H9 (cell line): Measurements from ENCODE around the gene ITPR1. TPM values are rescaled to one million over a fixed set of nuclear protein-coding genes. Genes with fewer than 3 reads are reported as not detected.

Experiments used
- DNase-seq: peaks from one replicate; pipeline ENCODE4 v3.0.0-alpha.2; 2017
- H2AFZ ChIP-seq: one replicate; pipeline ENCODE4 v1.6.1; 2013; ENCODE audit warnings: mild to moderate bottlenecking, low read length, control low read depth, moderate library complexity
- H2AK5ac ChIP-seq: 2 replicates; pipeline ENCODE4 v1.6.1; 2013; ENCODE audit warnings: low read length, control low read depth, mixed read lengths; ENCODE audit not compliant: insufficient read length
- H2BK120ac ChIP-seq: one replicate; pipeline ENCODE4 v1.6.1; 2013; ENCODE audit warnings: low read depth, mild to moderate bottlenecking, low read length, control low read depth, inconsistent platforms; ENCODE audit not compliant: poor library complexity, severe bottlenecking
- H2BK12ac ChIP-seq: 2 replicates; pipeline ENCODE4 v1.6.1; 2013; ENCODE audit warnings: low read length, control low read depth, mixed read lengths, low read depth; ENCODE audit not compliant: insufficient read length
- H2BK15ac ChIP-seq: 2 replicates; pipeline ENCODE4 v1.6.1; 2013; ENCODE audit warnings: low read depth, low read length, control low read depth
- H2BK20ac ChIP-seq: one replicate; pipeline ENCODE4 v1.6.1; 2013; ENCODE audit warnings: low read depth, mild to moderate bottlenecking, low read length, control low read depth, inconsistent platforms; ENCODE audit not compliant: poor library complexity, severe bottlenecking
- H2BK5ac ChIP-seq: 2 replicates; pipeline ENCODE4 v1.6.1; 2013; ENCODE audit warnings: low read length, control low read depth, mixed read lengths; ENCODE audit not compliant: insufficient read length
- H3K14ac ChIP-seq: 2 replicates; pipeline ENCODE4 v1.6.1; 2013; ENCODE audit warnings: low read length, control low read depth; ENCODE audit not compliant: insufficient read depth
- H3K18ac ChIP-seq: 2 replicates; pipeline ENCODE4 v1.6.1; 2013; ENCODE audit warnings: low read depth, mild to moderate bottlenecking, mixed read lengths, low read length, control low read depth; ENCODE audit not compliant: insufficient read length
- H3K23ac ChIP-seq: 2 replicates; pipeline ENCODE4 v1.6.1; 2013; ENCODE audit warnings: low read length, control low read depth, mixed read lengths, low read depth; ENCODE audit not compliant: insufficient read length
- H3K23me2 ChIP-seq: 2 replicates; pipeline ENCODE4 v1.6.1; 2013; ENCODE audit warnings: low read depth, mild to moderate bottlenecking, mixed read lengths, low read length, control low read depth; ENCODE audit not compliant: insufficient read length, poor library complexity, severe bottlenecking
- H3K27ac ChIP-seq: 2 replicates; pipeline ENCODE4 v1.5.1; 2013; ENCODE audit warnings: low read length, control low read depth, mixed read lengths, low read depth; ENCODE audit not compliant: insufficient read length
- H3K27me3 ChIP-seq: 2 replicates; pipeline ENCODE4 v1.6.1; 2013; ENCODE audit warnings: low read length, control low read depth, inconsistent platforms; ENCODE audit not compliant: insufficient read depth
- H3K4ac ChIP-seq: 2 replicates; pipeline ENCODE4 v1.6.1; 2013; ENCODE audit warnings: low read depth, mild to moderate bottlenecking, control low read depth, inconsistent platforms, low read length, moderate library complexity
- H3K4me1 ChIP-seq: 2 replicates; pipeline ENCODE4 v1.6.1; 2013; ENCODE audit warnings: low read length, control low read depth, inconsistent platforms; ENCODE audit not compliant: insufficient read depth
- H3K4me2 ChIP-seq: 2 replicates; pipeline ENCODE4 v1.6.1; 2013; ENCODE audit warnings: low read length, control low read depth, mixed read lengths; ENCODE audit not compliant: insufficient read length, insufficient read depth
- H3K56ac ChIP-seq: 2 replicates; pipeline ENCODE4 v1.6.1; 2013; ENCODE audit warnings: low read depth, mild to moderate bottlenecking, mixed read lengths, low read length, control low read depth; ENCODE audit not compliant: insufficient read length
- H3K79me1 ChIP-seq: 2 replicates; pipeline ENCODE4 v1.6.1; 2013; ENCODE audit warnings: low read depth, mild to moderate bottlenecking, moderate library complexity, low read length, control low read depth, inconsistent platforms; ENCODE audit not compliant: insufficient read depth, poor library complexity, severe bottlenecking
- H3K79me2 ChIP-seq: 2 replicates; pipeline ENCODE4 v1.6.1; 2013; ENCODE audit warnings: low read length, control low read depth, inconsistent platforms; ENCODE audit not compliant: insufficient read depth
- H3K9ac ChIP-seq: 2 replicates; pipeline ENCODE4 v1.6.1; 2013; ENCODE audit warnings: low read length, control low read depth, mixed read lengths; ENCODE audit not compliant: insufficient read length; ENCODE audit errors: extremely low read depth
- H3K9me3 ChIP-seq: one replicate; pipeline ENCODE4 v1.6.1; 2013; ENCODE audit warnings: low read depth, low read length, inconsistent platforms; ENCODE audit not compliant: control insufficient read depth
- H3T11ph ChIP-seq: one replicate; pipeline ENCODE4 v1.6.1; 2013; ENCODE audit warnings: mild to moderate bottlenecking, low read length, control low read depth, inconsistent platforms
- H4K20me1 ChIP-seq: one replicate; pipeline ENCODE4 v1.6.1; 2013; ENCODE audit not compliant: control insufficient read depth, insufficient read length, insufficient read depth
- H4K5ac ChIP-seq: 2 replicates; pipeline ENCODE4 v1.6.1; 2013; ENCODE audit warnings: low read depth, mild to moderate bottlenecking, mixed read lengths, low read length, control low read depth; ENCODE audit not compliant: insufficient read length
- H4K8ac ChIP-seq: replicated peaks from 2 replicates; pipeline ENCODE4 v1.6.1; 2013; ENCODE audit warnings: low read length, control low read depth, mixed read lengths, low read depth; ENCODE audit not compliant: insufficient read length
- H4K91ac ChIP-seq: 2 replicates; pipeline ENCODE4 v1.6.1; 2013; ENCODE audit warnings: low read depth, mild to moderate bottlenecking, moderate library complexity, mixed read lengths, low read length, control low read depth; ENCODE audit not compliant: insufficient read length
- H3K27ac Mint-ChIP-seq, 3 experiments: 2 replicates in 2 of 3; 3 replicates in 1 of 3; pipeline ENCODE4 v1.8.0; 2020 to 2021; ENCODE audit warnings: mixed read lengths in 3 of 3, mild to moderate bottlenecking in 1 of 3, moderate library complexity in 1 of 3
- H3K27me3 Mint-ChIP-seq: 2 replicates; pipeline ENCODE4 v1.8.0; 2021; ENCODE audit warnings: low read depth, mild to moderate bottlenecking, moderate library complexity, mixed read lengths
- H3K36me3 Mint-ChIP-seq, 3 experiments: 2 replicates in 2 of 3; 3 replicates in 1 of 3; pipeline ENCODE4 v1.8.0; 2020 to 2021; ENCODE audit warnings: low read depth in 3 of 3, mixed read lengths in 3 of 3; ENCODE audit not compliant: insufficient read depth in 1 of 3
- H3K4me1 Mint-ChIP-seq, 2 experiments: 2 replicates each; pipeline ENCODE4 v1.8.0; 2020; ENCODE audit warnings: mixed read lengths in 2 of 2
- H3K4me3 Mint-ChIP-seq, 2 experiments: 2 replicates in 1 of 2; 3 replicates in 1 of 2; pipeline ENCODE4 v1.8.0; 2020 to 2021; ENCODE audit warnings: mild to moderate bottlenecking in 2 of 2, mixed read lengths in 2 of 2, moderate library complexity in 1 of 2
- H3K9me3 Mint-ChIP-seq, 2 experiments: 2 replicates in 1 of 2; 3 replicates in 1 of 2; pipeline ENCODE4 v1.8.0; 2020; ENCODE audit warnings: mild to moderate bottlenecking in 2 of 2, mixed read lengths in 2 of 2, moderate library complexity in 1 of 2
- CTCF ChIP-seq: fragments of 200-600 bp; sonication (generic); conservative IDR thresholded peaks from 3 replicates; pipeline ENCODE4 v1.8.0; 2021; ENCODE audit warnings: antibody characterized with exemption, mild to moderate bottlenecking
- WGBS: extraction: QIAGEN DNeasy Blood & Tissue Kit; methylation state at CpG from one replicate; pipeline ENCODE4 v1.1.7; 2013; ENCODE audit warnings: missing lambda C conversion rate, low lambda C conversion rate, mixed read lengths; ENCODE audit not compliant: insufficient read length; ENCODE audit errors: extremely low coverage; 5-methylcytosine and 5-hydroxymethylcytosine counted together
- total RNA-seq: library from RNA; stranded (reverse); gene quantifications from 2 replicates; pipeline ENCODE4 v1.2.1, GENCODE V29; 2021

ITPR1 gene
- total RNA-seq, 1 experiment from 2014 or later = 4.2 TPM

GRCh38 chr3:4778119-4778518, 285.0 kb downstream of the ITPR1 start:
- Histone ChIP-seq H3K18ac (no peak overlapping the region), H2BK12ac (no peak overlapping the region), H4K91ac (no peak overlapping the region), H2BK120ac (no peak overlapping the region), H2AK5ac (no peak overlapping the region), H3K9ac (no peak overlapping the region), H3K4me2 (no peak overlapping the region), H3K4ac (no peak overlapping the region), H3K27me3 (no peaks in the 10 kb centered on the region), H3K14ac (no peak overlapping the region), H3K23ac (no peak overlapping the region), H3K4me1 (no peaks in the 10 kb centered on the region), H3K23me2 (no peaks in the 10 kb centered on the region), H4K8ac (no peak overlapping the region), H2BK5ac (no peak overlapping the region), H3K79me1 (no peaks in the 10 kb centered on the region), H4K5ac (no peak overlapping the region), H2AFZ (no peak overlapping the region), H2BK20ac (no peak overlapping the region), H3K9me3 (no peaks in the 10 kb centered on the region), H3T11ph (no peak overlapping the region), H3K79me2 (no peaks in the 10 kb centered on the region), H3K56ac (no peak overlapping the region), H3K27ac (no peak overlapping the region), H2BK15ac (no peak overlapping the region), H4K20me1 (no peaks in the 10 kb centered on the region)
- H3K36me3 Mint-ChIP-seq = no peaks in the 10 kb centered on the region
- no peak overlapping the region for H3K27ac Mint-ChIP-seq
- H3K4me3 Mint-ChIP-seq = no peak overlapping the region
- H3K27me3 Mint-ChIP-seq = no peaks in the 10 kb centered on the region
- no peak for DNase-seq
- WGBS = no CpG with 5 or more reads among the region's 2 CpGs
- no peak for TF ChIP-seq CTCF
- peaks cover 1 to 3% of the 10 kb centered on the region in 2 experiments; a peak in 1 of 4 replicates for H3K4me1 Mint-ChIP-seq
- H3K9me3 Mint-ChIP-seq = no peaks in the 10 kb centered on the region
